Fibroblast of skin of left quadriceps (primary cell): ENCODE data around the gene GLCCI1.
A peak's percentile ranks its signal among the peaks of the same experiment; 100 is the strongest.
"Not testable (repeated sequence)": the region's sequence is repeated elsewhere in the genome, so short reads cannot be mapped to it uniquely, and the experiment has no call there.

ENCODE experiments used
- DNase-seq, 2 experiments: peaks; one replicate each; pipeline ENCODE4 v3.0.0-alpha.2; 2013; ENCODE audit warnings: low read depth in 2 of 2

GLCCI1 gene

GRCh38 chr7:8094164-8095140 lies 125.9 kb downstream of the GLCCI1 start:
- DNase-seq, result no peak

GRCh38 chr7:8101292-8101691 lies 132.7 kb downstream of the GLCCI1 start:
- DNase-seq, result not testable (repeated sequence)

GRCh38 chr7:8103282-8103681 lies 134.7 kb downstream of the GLCCI1 start:
- no peak for DNase-seq

- DNase-seq, result no peak
These were observed 137.0 kb downstream of the GLCCI1 start for GRCh38 chr7:8105449-8106095.

- DNase-seq, result peak; percentile 8 to 19
These were observed 140.8 kb downstream of the GLCCI1 start for GRCh38 chr7:8109196-8110022.

GRCh38 chr7:8111282-8111960 lies 142.8 kb downstream of the GLCCI1 start:
- no peak for DNase-seq

GRCh38 chr7:8112685-8113084 lies 144.1 kb downstream of the GLCCI1 start:
- DNase-seq, result no peak

- no peak for DNase-seq
These were observed 144.6 kb downstream of the GLCCI1 start for GRCh38 chr7:8113184-8113583.

- DNase-seq, result no peak
These were observed 145.6 kb downstream of the GLCCI1 start for GRCh38 chr7:8114175-8114574.

- DNase-seq, result no peak
These were observed 147.2 kb downstream of the GLCCI1 start for GRCh38 chr7:8115547-8116402.

- no peak for DNase-seq
These were observed 148.6 kb downstream of the GLCCI1 start for GRCh38 chr7:8117195-8117594.

- DNase-seq, result no peak
These were observed 150.7 kb downstream of the GLCCI1 start for GRCh38 chr7:8119262-8119661.

GRCh38 chr7:8120390-8121058 lies 151.9 kb downstream of the GLCCI1 start:
- DNase-seq, result no peak

GRCh38 chr7:8121243-8121642 lies 152.6 kb downstream of the GLCCI1 start:
- no peak for DNase-seq

GRCh38 chr7:8125680-8126444 lies 157.3 kb downstream of the GLCCI1 start:
- no peak for DNase-seq

GRCh38 chr7:8126601-8127167 lies 158.1 kb downstream of the GLCCI1 start:
- no peak for DNase-seq

- no peak for DNase-seq
These were observed 160.1 kb downstream of the GLCCI1 start for GRCh38 chr7:8128449-8129317.

GRCh38 chr7:8129318-8129659 lies 160.7 kb downstream of the GLCCI1 start:
- DNase-seq, result no peak
